Endothelial cell (in vitro differentiated cells): ENCODE results near the gene ARHGAP23. TPM values are rescaled to one million over a fixed set of nuclear protein-coding genes. Genes with fewer than 3 reads are reported as not detected.
A peak's percentile ranks its signal among the peaks of the same experiment; 100 is the strongest.
"Not testable (repeated sequence)": the region's sequence is repeated elsewhere in the genome, so short reads cannot be mapped to it uniquely, and the experiment has no call there.

Experiments
- DNase-seq: peaks from one replicate; pipeline ENCODE4 v3.0.0; 2021; ENCODE audit warnings: low spot score
- H3K27ac Mint-ChIP-seq: one replicate; pipeline ENCODE4 v1.8.0; 2021; ENCODE audit warnings: mixed read lengths, inconsistent platforms; ENCODE audit not compliant: unreplicated experiment
- H3K27me3 Mint-ChIP-seq: one replicate; pipeline ENCODE4 v1.8.0; 2021; ENCODE audit warnings: mild to moderate bottlenecking, moderate library complexity, mixed read lengths, inconsistent platforms; ENCODE audit not compliant: unreplicated experiment
- H3K36me3 Mint-ChIP-seq: one replicate; pipeline ENCODE4 v1.8.0; 2021; ENCODE audit warnings: mild to moderate bottlenecking, low read depth, mixed read lengths, inconsistent platforms; ENCODE audit not compliant: unreplicated experiment
- H3K4me1 Mint-ChIP-seq: one replicate; pipeline ENCODE4 v1.8.0; 2021; ENCODE audit warnings: mild to moderate bottlenecking, mixed read lengths, inconsistent platforms; ENCODE audit not compliant: unreplicated experiment
- H3K4me3 Mint-ChIP-seq: one replicate; pipeline ENCODE4 v1.8.0; 2021; ENCODE audit warnings: mild to moderate bottlenecking, mixed read lengths, inconsistent platforms; ENCODE audit not compliant: unreplicated experiment
- H3K9me3 Mint-ChIP-seq: one replicate; pipeline ENCODE4 v1.8.0; 2021; ENCODE audit warnings: mixed read lengths, inconsistent platforms; ENCODE audit not compliant: unreplicated experiment
- total RNA-seq: library from RNA; stranded (reverse); fragmentation: NEBNext Ultra II Directional; extraction: Animal tissue kit (Norgen Biotek cat#: 25700); gene quantifications from one replicate; pipeline ENCODE4 v1.2.1, GENCODE V29; 2021; ENCODE audit not compliant: unreplicated experiment
- TF ChIP-seq, protein P1 (sequence below): fragments of 200-600 bp; sonication (generic); IDR thresholded peaks from one replicate; pipeline ENCODE4 v1.5.0; 2021; ENCODE audit warnings: antibody characterized with exemption; ENCODE audit not compliant: unreplicated experiment

ARHGAP23 gene
- total RNA-seq, 1 donor from 2014 or later, result 70.5 TPM

GRCh38 chr17:38509772-38510420, 81.6 kb downstream of the ARHGAP23 start:
- peaks cover 31% of the 10 kb centered on the region for H3K27me3 Mint-ChIP-seq
- no peaks in the 10 kb centered on the region for H3K9me3 Mint-ChIP-seq
- peak overlapping the region; percentile 61 for H3K27ac Mint-ChIP-seq
- peaks cover 31% of the 10 kb centered on the region for H3K4me1 Mint-ChIP-seq
- H3K4me3 Mint-ChIP-seq, result peak overlapping the region; percentile 87
- TF ChIP-seq, protein P1, sequence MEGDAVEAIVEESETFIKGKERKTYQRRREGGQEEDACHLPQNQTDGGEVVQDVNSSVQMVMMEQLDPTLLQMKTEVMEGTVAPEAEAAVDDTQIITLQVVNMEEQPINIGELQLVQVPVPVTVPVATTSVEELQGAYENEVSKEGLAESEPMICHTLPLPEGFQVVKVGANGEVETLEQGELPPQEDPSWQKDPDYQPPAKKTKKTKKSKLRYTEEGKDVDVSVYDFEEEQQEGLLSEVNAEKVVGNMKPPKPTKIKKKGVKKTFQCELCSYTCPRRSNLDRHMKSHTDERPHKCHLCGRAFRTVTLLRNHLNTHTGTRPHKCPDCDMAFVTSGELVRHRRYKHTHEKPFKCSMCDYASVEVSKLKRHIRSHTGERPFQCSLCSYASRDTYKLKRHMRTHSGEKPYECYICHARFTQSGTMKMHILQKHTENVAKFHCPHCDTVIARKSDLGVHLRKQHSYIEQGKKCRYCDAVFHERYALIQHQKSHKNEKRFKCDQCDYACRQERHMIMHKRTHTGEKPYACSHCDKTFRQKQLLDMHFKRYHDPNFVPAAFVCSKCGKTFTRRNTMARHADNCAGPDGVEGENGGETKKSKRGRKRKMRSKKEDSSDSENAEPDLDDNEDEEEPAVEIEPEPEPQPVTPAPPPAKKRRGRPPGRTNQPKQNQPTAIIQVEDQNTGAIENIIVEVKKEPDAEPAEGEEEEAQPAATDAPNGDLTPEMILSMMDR, result no peak
- DNase-seq, result peak; percentile 37
- peaks cover 5% of the 10 kb centered on the region for H3K36me3 Mint-ChIP-seq

DNA sequence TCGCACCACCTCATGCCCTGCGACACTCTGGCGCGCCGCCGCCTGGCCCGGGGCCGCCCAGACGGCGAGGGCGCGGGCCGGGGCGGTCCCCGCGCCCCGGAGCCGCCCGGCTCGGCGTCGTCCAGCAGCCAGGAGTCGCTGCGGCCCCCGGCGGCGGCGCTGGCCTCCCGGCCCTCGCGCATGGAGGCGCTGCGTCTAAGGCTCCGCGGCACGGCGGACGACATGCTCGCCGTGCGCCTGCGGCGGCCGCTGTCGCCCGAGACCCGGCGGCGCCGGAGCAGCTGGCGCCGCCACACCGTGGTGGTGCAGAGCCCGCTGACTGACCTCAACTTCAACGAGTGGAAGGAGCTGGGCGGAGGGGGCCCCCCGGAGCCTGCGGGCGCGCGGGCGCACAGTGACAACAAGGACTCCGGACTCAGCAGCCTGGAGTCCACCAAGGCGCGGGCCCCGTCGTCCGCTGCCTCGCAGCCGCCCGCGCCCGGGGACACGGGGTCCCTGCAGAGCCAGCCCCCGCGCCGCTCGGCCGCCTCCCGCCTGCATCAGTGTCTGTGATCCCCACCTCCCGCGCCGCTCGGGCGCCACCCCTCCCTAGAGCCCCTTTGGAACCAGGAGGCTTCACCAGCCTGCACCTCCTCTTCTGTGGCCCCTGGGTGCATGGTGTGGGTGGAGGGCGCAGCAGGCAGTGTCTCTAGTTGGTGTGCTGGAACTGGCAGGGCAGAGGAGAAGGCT, 82.3 kb downstream of the ARHGAP23 start:
- Mint-ChIP-seq H3K36me3 (peaks cover 5% of the 10 kb centered on the region), H3K27me3 (peaks cover 31% of the 10 kb centered on the region), H3K27ac (peak overlapping the region; percentile 13)

DNA sequence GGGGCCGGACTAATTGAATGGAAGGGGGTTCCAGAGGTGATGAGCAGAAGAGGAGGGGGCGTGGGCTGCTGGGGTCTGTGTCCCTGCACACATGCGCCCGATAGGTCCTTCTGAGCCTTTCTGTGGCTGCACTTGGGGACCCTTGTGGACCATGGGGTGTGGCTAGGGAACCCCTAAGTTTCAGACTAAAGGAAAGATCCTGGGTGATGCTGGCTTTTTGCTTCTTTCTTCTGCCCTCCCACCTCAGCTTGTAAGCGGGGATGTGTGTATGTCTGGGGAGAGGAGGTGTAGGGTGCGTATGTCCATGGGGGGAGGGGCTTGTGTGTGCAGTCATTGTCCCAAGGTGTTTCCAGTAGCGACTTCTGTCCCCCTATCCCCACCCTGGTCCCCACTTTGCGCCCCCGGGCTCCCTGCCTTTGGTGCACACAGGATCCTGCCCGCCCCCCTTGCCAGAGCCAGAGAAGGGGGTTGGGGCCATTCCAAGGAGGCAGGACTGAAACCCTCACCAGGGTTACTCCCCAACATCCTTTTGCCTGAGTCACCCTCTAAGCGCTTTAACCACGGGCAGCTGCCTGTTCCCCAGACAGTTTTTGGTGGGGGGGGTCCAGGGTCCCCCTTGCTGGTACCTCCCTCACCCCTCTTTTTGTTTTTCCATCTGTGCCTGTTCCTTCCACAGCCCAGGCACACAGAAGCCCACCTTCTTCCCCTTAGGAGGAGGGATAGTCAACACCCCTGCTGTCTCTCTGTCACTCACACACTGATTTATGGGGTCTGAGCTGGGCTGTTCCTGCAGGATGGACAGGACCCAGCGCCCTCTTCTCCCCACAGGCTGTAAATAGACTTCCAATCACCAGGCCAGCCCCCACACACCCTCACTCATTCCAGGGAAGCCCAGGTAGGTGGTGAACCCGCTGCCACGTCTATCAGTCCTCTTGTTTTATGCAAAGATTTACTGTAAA, 83.2 kb downstream of the ARHGAP23 start:
- DNase-seq, result no peak
- H3K36me3 Mint-ChIP-seq, result peaks cover 5% of the 10 kb centered on the region
- H3K4me3 Mint-ChIP-seq, result peak overlapping the region; percentile 74
- H3K9me3 Mint-ChIP-seq, result no peaks in the 10 kb centered on the region
- H3K27me3 Mint-ChIP-seq, result peaks cover 31% of the 10 kb centered on the region
- peaks cover 31% of the 10 kb centered on the region for H3K4me1 Mint-ChIP-seq
- H3K27ac Mint-ChIP-seq, result peak overlapping the region; percentile 13
- TF ChIP-seq, protein P1, result no peak

More for the DNA sequence above, 82.3 kb downstream of the ARHGAP23 start:
- Mint-ChIP-seq H3K4me3 (peak overlapping the region; percentile 74), H3K9me3 (no peaks in the 10 kb centered on the region), H3K4me1 (peaks cover 31% of the 10 kb centered on the region)
- peak; percentile 72 for DNase-seq
- TF ChIP-seq, protein P1, result no peak

GRCh38 chr17:38512473-38513058, 84.3 kb downstream of the ARHGAP23 start:
- Mint-ChIP-seq H3K27ac (no peak overlapping the region), H3K4me1 (peaks cover 26% of the 10 kb centered on the region)
- DNase-seq, result no peak

DNA sequence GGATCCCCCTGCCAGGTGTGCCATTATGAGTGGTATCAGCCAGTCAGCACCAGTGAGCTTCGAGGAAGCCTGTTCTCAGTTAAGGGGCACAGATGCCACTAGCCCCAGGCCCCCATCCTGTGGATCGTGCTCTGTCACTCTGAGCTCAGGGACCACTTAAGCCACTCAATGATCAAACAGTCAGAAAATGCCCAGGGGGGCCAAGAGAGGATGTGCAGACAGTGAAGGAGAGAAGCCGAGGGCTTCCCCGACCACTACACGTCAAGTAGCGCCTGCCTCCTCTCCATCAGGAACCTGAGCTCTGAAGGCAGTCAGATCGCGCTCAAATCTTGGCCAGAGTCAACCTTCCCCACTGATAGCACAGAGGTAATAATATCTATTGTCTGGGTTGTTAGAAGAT, 98.3 kb downstream of the ARHGAP23 start:
- H3K27ac Mint-ChIP-seq, result not testable (repeated sequence)

More at GRCh38 chr17:38512473-38513058, 84.3 kb downstream of the ARHGAP23 start:
- Mint-ChIP-seq H3K9me3 (no peaks in the 10 kb centered on the region), H3K27me3 (peaks cover 29% of the 10 kb centered on the region), H3K4me3 (no peak overlapping the region), H3K36me3 (peaks cover 5% of the 10 kb centered on the region)
- TF ChIP-seq, protein P1, result no peak

GRCh38 chr17:38528141-38528540, 99.9 kb downstream of the ARHGAP23 start:
- peaks cover 17% of the 10 kb centered on the region for H3K27me3 Mint-ChIP-seq
- H3K36me3 Mint-ChIP-seq, H3K9me3 Mint-ChIP-seq, DNase-seq, H3K27ac Mint-ChIP-seq, H3K4me1 Mint-ChIP-seq, H3K4me3 Mint-ChIP-seq: not testable (repeated sequence)

More for the DNA sequence above, 98.3 kb downstream of the ARHGAP23 start:
- peaks cover 13% of the 10 kb centered on the region for H3K27me3 Mint-ChIP-seq
- not testable (repeated sequence) for H3K9me3 Mint-ChIP-seq, H3K36me3 Mint-ChIP-seq, DNase-seq, H3K4me1 Mint-ChIP-seq, H3K4me3 Mint-ChIP-seq

GRCh38 chr17:38530856-38531255, 102.6 kb downstream of the ARHGAP23 start:
- H3K27ac Mint-ChIP-seq, H3K4me1 Mint-ChIP-seq, H3K36me3 Mint-ChIP-seq, DNase-seq, H3K9me3 Mint-ChIP-seq, H3K4me3 Mint-ChIP-seq: not testable (repeated sequence)
- peaks cover 16% of the 10 kb centered on the region for H3K27me3 Mint-ChIP-seq
